PFSK-1 (cell line): Measurements from ENCODE around the gene ECHDC1.

Experiments
- FOXP2 ChIP-seq: optimal IDR thresholded peaks from 2 replicates; pipeline ENCODE3; 2011; ENCODE audit warnings: borderline replicate concordance, control low read depth, inconsistent platforms; ENCODE audit not compliant: insufficient read depth; ENCODE audit errors: extremely low read length, extremely low read depth
- POLR2AphosphoS5 ChIP-seq: IDR thresholded peaks from 2 replicates; pipeline ENCODE4 v1.6.1; 2012; ENCODE audit warnings: low read depth, mild to moderate bottlenecking, control low read depth, low read length, moderate library complexity
- SIN3A ChIP-seq: IDR thresholded peaks from 2 replicates; pipeline ENCODE4 v1.6.1; 2012; ENCODE audit warnings: mild to moderate bottlenecking, low read length, moderate library complexity, borderline replicate concordance; ENCODE audit not compliant: insufficient read depth
- TAF1 ChIP-seq: IDR thresholded peaks from 2 replicates; pipeline ENCODE4 v1.6.1; 2012; ENCODE audit warnings: low read length, control low read depth, borderline replicate concordance; ENCODE audit not compliant: insufficient read depth
- TF ChIP-seq, protein P1 (sequence below), 2 experiments: IDR thresholded peaks; 2 replicates each; pipeline versions ENCODE4 v1.6.1 to v1.8.0; 2011 to 2012; ENCODE audit warnings: low read depth in 2 of 2, low read length in 2 of 2, control low read depth in 1 of 2, inconsistent platforms in 1 of 2, mild to moderate bottlenecking in 1 of 2, moderate library complexity in 1 of 2; ENCODE audit not compliant: insufficient read depth in 1 of 2

ECHDC1 gene

DNA sequence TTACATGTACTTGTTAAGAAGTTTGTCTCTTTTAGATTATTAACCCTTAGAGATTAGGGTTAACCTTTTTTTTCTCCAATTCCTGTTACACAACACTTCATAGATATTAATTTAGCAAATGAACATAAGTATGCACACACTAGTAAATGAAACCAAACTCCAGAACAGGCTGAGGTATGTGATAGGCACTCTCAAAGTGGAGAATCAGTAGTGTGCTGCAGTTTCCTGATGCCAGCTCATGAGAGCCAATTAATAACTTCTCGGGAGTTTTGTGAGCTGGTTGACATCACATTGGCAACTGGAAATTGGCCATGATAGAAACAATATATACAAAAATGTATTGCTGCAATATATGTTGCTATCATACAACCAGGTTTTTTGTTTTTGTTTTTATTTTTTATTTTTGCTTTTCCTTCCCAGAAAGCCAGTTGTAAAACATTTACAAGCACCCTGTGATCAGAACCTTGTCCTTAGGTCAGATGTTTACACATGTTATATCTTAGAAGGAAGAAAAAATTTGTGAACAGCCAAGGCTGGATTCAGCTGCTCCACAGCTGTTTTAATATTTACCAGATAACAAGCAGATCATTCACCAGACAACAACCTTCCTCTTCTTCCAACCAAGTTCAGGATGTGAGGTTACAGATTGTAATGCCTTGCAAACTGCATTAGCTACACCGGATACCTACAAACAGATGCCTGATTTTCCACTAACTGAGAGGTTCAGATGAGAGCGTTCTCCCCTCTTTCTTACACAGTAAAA lies 42.4 kb upstream of the ECHDC1 start:
- TF ChIP-seq POLR2AphosphoS5: no peak

DNA sequence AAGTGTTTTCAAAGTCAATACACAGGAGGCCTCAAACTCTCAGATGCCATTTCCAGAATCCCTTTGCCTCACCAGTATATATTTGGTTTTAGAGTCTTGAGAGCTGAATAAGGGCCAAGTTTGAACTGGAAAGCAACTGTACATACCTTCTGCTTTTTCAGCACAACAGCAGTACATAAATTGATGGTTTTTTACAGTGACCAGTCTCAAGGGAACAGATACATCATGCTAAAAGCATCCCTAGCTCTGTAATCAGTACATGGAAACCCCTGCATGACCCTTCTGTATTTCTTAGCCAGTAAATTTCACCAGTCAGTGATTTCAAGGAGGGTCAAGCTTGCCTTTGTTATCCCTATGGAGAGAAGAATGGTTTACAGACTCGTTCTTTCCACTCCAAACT lies 40.6 kb upstream of the ECHDC1 start:
- no peak for TF ChIP-seq TAF1
- TF ChIP-seq SIN3A: no peak
- TF ChIP-seq FOXP2: no peak
- TF ChIP-seq, protein P1, sequence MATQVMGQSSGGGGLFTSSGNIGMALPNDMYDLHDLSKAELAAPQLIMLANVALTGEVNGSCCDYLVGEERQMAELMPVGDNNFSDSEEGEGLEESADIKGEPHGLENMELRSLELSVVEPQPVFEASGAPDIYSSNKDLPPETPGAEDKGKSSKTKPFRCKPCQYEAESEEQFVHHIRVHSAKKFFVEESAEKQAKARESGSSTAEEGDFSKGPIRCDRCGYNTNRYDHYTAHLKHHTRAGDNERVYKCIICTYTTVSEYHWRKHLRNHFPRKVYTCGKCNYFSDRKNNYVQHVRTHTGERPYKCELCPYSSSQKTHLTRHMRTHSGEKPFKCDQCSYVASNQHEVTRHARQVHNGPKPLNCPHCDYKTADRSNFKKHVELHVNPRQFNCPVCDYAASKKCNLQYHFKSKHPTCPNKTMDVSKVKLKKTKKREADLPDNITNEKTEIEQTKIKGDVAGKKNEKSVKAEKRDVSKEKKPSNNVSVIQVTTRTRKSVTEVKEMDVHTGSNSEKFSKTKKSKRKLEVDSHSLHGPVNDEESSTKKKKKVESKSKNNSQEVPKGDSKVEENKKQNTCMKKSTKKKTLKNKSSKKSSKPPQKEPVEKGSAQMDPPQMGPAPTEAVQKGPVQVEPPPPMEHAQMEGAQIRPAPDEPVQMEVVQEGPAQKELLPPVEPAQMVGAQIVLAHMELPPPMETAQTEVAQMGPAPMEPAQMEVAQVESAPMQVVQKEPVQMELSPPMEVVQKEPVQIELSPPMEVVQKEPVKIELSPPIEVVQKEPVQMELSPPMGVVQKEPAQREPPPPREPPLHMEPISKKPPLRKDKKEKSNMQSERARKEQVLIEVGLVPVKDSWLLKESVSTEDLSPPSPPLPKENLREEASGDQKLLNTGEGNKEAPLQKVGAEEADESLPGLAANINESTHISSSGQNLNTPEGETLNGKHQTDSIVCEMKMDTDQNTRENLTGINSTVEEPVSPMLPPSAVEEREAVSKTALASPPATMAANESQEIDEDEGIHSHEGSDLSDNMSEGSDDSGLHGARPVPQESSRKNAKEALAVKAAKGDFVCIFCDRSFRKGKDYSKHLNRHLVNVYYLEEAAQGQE (IDR thresholded peaks at IDR 0.05; ENCODE audit: insufficient read depth in 1 of 2, low read depth in 2 of 2, low read length in 2 of 2): no peak
- TF ChIP-seq POLR2AphosphoS5: no peak

DNA sequence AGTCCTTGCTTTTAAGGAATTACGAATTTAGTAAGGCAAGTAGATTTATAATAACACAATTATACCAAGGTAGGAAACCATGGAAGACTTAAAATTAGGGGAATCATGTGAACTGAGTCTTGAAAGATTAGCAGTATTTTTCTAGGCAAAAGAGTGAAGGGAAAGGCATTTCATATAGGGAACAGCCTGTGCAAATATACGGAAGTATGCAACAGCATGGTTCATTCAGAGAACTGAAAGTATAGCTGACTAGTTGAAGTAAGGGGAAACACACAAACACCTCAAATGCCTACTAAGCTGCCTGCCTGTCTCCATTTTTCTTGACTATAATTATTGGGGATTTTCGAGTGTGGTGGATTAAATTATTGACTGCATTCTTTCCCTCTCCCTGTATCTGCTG lies 39.0 kb upstream of the ECHDC1 start:
- no peak for TF ChIP-seq SIN3A
- TF ChIP-seq TAF1: no peak
- no peak for TF ChIP-seq POLR2AphosphoS5

DNA sequence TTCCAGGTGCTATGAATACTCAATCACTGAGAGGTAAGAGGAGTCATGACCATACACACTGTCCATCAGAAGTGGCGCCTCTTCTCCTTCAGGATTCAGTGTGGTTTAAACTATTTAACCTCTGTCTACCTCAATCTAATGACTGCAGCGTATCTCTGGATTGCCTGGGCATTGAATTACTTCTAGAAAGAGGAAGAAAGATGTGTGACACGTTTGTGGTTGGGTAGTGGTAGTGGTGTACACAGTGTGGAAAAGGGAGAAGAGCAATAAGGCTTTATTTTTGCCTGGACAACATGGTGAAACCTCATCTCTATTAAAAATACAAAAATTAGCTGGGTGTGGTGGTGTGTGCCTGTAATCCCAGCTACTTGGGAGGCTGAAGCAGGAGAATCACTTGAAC lies 38.0 kb upstream of the ECHDC1 start:
- TF ChIP-seq TAF1 (no peak), SIN3A (no peak), FOXP2 (no peak), POLR2AphosphoS5 (no peak)
- TF ChIP-seq, protein P1 (IDR thresholded peaks at IDR 0.05; ENCODE audit: insufficient read depth in 1 of 2, low read depth in 2 of 2, low read length in 2 of 2): no peak

DNA sequence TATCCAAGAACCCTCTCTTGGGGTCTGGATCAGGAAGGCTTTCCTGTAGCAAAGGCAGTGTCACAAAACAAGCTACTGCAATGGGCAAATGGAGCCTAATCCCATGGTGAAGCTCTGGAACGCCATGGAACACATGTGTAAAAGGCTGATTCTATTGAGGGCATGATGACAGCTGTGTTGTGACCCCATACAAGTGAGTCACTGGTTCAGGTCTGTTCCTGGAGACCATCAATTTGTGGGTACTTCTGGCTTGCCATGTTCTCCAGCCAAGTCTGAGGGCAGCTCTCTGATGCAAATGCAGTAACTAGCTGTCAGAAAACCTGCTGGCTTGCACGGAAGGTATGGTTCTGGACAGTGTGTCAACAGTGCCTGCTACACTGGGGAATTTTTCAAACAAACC lies 33.3 kb upstream of the ECHDC1 start:
- no peak for TF ChIP-seq FOXP2
- TF ChIP-seq, protein P1 (IDR thresholded peaks at IDR 0.05; ENCODE audit: insufficient read depth in 1 of 2, low read depth in 2 of 2, low read length in 2 of 2): no peak

DNA sequence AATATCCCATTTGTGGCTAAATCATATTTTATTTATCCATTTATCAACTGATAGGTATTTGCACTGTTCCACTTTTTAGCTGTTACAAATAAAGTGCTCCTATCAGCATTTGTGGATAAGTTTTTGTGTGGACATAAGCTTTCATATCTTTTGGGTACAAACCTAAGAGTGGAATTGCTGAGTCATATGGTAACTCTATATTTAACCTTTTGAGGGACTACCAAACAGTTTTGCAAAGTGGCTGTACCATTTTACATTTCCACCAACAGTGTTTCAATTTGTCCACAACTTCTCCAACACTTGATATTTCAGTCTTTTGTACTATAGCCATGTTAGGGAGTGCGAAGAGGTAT lies 23.6 kb upstream of the ECHDC1 start:
- TF ChIP-seq TAF1 (no peak), SIN3A (no peak), FOXP2 (no peak), POLR2AphosphoS5 (no peak)
- TF ChIP-seq, protein P1 (IDR thresholded peaks at IDR 0.05; ENCODE audit: insufficient read depth in 1 of 2, low read depth in 2 of 2, low read length in 2 of 2): no peak
